ENCODE data around the gene ALDH18A1.
"Not testable (repeated sequence)": the region's sequence is repeated elsewhere in the genome, so short reads cannot be mapped to it uniquely, and the experiment has no call there.

GRCh38 chr10:95672641-95673040, 16.1 kb upstream of the ALDH18A1 start:
- TF ChIP-seq, protein P1, sequence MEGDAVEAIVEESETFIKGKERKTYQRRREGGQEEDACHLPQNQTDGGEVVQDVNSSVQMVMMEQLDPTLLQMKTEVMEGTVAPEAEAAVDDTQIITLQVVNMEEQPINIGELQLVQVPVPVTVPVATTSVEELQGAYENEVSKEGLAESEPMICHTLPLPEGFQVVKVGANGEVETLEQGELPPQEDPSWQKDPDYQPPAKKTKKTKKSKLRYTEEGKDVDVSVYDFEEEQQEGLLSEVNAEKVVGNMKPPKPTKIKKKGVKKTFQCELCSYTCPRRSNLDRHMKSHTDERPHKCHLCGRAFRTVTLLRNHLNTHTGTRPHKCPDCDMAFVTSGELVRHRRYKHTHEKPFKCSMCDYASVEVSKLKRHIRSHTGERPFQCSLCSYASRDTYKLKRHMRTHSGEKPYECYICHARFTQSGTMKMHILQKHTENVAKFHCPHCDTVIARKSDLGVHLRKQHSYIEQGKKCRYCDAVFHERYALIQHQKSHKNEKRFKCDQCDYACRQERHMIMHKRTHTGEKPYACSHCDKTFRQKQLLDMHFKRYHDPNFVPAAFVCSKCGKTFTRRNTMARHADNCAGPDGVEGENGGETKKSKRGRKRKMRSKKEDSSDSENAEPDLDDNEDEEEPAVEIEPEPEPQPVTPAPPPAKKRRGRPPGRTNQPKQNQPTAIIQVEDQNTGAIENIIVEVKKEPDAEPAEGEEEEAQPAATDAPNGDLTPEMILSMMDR (IDR thresholded peaks at IDR 0.05) = not testable (repeated sequence)
- TF ChIP-seq EZH2 (IDR thresholded peaks at IDR 0.05; ENCODE audit: borderline replicate concordance, insufficient read depth, low read depth, low read length, poor library complexity, severe bottlenecking) = not testable (repeated sequence)

Measured in B cell (primary cell).